GM23248 (cell line): ENCODE measurements around the gene PRDM16.

Experiments
- EZH2 ChIP-seq: fragments of 200-600 bp; sonication (generic); IDR thresholded peaks from 2 replicates; pipeline ENCODE4 v1.6.1; 2018; ENCODE audit warnings: antibody characterized with exemption, mild to moderate bottlenecking; ENCODE audit not compliant: insufficient read depth, poor library complexity, severe bottlenecking
- EZH2phosphoT487 ChIP-seq: fragments of 200-600 bp; sonication (generic); IDR thresholded peaks from 2 replicates; pipeline ENCODE4 v1.6.1; 2018; ENCODE audit warnings: antibody characterized with exemption, moderate library complexity, mild to moderate bottlenecking, low read depth; ENCODE audit not compliant: insufficient read depth

- TF ChIP-seq EZH2 (no peak), EZH2phosphoT487 (no peak)
Observed at GRCh38 chr1:3197781-3198316, 128.8 kb downstream of the PRDM16 start.
